Stimulated activated CD4-positive, alpha-beta T cell treated with anti-CD3 and anti-CD28 coated beads, Interleukin-4, amount 100 ng/mL, for 24 hours (primary cell): ENCODE measurements around the gene TSBP1.
"Not testable (repeated sequence)": the region's sequence is repeated elsewhere in the genome, so short reads cannot be mapped to it uniquely, and the experiment has no call there.

Source experiments
- DNase-seq: peaks from one replicate; pipeline ENCODE4 v3.0.0-alpha.2; 2020

TSBP1 gene

DNA sequence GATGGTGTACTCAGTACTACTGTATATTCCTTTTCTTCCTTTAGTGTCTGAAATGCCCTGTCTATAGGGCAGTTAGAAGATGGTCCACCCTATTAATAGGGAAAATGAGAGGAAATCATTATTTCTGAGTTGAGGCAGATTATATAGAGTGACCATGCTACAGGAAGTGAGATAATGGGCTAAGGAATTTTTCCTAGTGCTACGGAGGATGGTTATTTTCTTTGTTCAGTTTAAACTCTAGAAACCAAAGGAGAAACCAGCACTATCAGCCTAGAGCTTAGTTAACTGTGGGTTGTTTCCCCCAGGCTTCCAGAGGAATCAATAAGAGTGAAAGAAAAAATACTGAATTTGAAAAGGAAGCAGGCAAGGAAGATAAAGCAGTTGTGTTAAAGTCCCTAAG is 474 bp downstream of the TSBP1 start:
- DNase-seq, result no peak

DNA sequence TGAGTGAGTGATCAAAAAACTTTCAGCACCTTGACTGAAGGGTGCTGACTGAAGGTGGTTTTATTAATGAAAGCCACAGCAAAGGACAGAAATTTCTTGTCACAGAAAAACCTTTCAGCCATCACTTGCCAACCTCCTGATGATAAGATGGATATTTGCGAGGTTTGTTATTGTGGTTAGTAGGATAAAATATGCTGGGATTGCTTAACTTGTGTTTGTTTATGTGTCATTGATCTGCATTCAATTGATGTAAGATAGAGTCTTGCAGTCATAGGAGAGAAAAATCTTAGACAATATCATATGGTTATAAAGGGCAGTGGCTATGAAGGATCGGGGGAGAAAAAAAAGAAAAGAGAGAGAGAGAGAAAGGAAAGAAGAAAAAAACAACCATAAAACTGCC is 1.2 kb downstream of the TSBP1 start:
- no peak for DNase-seq

DNA sequence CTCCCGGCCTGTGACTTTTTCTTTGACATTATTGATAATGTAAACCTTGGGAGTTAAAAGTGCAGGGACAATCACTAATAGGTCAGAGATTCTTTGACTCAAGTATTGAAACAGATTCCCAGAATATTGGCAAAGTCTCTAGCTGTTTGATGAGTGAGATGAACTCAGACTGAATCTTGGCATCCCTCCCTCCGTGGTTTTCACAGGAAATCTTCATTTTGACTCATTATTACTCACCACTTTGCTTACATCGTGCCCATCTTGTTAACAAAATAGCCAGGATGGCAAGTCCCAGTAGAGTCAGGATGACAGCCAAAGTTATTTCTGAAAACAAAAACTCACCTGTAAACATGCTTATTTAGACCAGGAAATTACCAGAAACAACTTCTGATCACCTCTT is 2.0 kb downstream of the TSBP1 start:
- DNase-seq, result no peak

DNA sequence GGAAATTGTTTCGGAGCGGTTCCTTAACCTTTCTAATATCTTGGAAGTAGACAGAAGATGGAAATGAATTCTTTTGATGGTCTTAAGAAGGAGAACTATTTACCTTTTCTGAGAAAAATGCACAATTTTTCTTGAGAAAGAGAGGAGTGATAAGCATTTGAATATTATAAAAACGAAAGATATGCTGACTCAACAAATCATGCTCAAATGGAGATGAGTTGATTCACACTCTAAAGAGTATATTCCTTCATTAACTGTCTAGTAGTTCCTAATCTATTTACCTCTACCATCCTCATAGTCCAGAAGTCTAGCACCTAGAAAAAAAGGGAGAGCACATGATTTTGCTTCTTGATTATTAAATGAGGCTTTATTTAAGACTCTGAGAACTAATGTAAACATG is 4.1 kb downstream of the TSBP1 start:
- no peak for DNase-seq

DNA sequence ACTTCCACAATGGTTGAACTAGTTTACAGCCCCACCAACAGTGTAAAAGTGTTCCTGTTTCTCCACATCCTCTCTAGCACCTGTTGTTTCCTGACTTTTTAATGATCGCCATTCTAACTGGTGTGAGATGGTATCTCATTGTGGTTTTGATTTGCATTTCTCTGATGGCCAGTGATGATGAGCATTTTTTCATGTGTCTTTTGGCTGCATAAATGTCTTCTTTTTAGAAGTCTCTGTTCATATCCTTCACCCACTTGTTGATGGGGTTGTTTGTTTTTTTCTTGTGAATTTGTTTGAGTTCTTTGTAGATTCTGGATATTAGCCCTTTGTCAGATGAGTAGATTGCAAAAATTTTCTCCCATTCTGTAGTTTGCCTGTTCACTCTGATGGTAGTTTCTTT is 12.5 kb downstream of the TSBP1 start:
- not testable (repeated sequence) for DNase-seq

DNA sequence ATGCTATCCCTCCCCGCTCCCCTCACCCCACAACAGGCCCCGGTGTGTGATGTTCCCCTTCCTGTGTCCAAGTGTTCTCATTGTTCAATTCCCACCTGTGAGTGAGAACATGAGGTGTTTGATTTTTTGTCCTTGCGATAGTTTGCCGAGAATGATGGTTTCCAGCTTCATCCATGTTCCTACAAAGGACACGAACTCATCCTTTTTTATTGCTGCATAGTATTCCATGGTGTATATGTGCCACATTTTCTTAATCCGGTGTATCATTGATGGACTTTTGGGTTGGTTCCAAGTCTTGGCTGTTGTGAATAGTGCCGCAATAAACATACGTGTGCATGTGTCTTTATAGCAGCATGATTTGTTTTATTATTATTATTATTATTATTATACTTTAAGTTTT is 13.2 kb downstream of the TSBP1 start:
- not testable (repeated sequence) for DNase-seq

DNA sequence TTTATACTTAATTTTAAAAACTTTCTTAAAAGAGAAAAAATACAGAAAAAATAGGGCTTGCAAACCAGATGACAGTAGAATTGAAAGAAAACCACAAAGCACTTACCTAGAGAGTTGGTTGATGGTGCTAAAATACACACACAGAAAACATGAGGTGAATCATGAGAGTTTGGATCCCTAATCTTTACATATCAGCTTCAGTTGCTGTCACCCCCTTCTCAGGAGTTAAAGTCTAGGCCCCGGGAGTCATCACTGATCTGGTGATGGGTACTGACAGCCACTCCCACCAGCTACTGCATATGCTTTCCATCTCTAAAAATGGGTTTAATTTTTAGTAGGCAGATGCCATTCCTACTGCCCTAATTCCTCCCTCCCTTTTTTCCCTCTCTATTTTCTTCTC is 16.7 kb downstream of the TSBP1 start:
- DNase-seq, result no peak

DNA sequence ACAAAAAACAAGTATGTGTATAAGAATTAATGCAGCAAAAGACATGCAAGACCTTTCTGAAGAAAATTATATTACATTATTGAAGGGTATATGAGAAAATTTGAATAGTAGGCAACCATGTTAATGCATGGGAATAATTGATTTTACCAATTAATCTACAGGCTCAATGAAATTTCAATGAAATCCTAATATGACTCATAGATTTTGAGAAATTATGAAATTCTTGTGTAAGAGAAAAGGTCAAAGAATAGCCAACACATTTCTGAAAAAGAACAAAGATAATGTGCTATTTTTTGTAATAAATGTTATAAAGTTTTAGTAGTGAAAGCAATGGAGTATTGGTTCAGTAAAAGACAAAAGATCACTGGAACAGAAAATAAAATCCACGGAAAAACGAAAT is 18.4 kb downstream of the TSBP1 start:
- DNase-seq, result no peak

DNA sequence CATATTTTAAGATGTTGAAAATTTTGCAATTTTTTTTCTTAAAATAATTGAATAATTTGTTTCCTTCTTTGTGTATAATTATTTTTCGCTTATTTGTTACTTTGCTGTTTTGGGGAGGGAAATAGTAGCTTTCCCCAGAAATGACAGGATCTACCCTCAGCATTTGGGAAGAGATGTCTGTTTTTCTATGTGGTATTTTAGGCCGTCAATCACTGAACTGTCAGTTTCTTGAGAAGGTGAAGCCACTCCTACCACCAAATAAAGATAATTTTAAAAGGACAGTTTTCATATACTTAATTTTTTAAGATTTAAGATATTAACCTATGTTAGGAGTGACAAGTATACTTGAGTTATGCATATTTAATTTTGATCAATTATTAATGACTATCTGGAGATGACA is 31.5 kb downstream of the TSBP1 start:
- no peak for DNase-seq

DNA sequence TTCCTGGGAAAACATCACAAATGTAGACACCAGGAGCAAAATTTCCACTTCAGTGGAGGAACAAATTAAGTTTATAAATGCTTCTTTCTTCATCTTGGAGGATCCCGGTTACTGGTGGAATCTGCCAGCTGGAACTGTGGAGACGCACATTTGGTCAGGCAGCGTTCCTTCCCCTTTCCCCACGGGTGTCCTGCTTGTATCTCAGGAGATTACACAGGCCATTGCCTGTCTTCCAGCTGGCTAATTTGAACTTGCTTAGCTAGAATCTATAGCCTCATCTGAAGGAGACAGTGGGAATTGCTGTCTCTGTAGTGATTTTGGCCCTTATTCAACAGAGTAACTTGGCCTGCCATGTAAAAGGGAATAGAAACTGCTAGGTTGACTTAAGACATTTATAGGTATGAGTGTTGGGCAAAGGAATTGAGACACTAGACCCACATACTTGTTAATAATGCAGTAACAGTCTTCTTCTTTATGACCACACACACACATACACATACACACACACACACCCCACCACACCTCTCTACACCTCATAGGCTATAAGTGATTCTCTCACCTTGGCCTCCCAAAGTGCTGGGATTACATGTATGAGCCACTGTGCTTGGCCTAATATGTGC is 34.4 kb downstream of the TSBP1 start:
- DNase-seq, result no peak

DNA sequence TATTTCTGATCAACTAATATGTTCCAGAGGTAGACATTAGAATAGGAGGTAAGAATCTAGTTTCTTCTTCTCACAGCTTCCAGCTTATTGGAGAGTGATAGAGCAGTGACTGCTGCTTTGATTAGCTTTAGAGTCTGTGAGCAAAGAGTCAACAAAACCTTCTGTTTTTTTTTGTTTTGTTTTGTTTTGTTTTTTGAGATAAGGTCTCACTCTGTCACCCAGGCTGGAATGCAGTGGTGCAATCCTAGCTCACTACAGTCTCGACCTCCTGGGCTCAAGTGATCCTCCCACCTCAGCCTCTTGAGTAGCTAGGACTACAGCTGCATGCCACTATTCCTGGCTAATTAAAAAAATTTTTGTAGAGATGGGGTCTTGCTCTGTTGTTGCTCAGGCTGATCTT is 39.3 kb downstream of the TSBP1 start:
- no peak for DNase-seq

DNA sequence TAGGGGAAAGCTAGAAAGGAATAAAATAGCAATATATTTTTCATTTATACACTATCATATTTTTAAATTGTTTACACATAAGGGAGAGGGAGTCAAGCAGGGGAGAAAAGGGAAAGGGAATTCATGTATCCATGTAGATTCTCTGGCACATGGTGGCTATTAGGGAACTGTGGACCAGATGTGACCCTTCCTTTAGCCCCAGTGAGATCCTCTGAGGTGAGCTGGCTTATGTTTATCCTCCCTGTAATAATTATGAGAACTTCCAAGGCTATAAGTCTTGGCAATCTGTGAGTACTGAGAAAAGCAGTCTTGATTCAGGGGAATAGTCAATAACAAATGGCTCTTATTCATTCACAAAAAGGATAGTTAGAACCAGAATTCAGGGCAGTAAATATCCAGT is 42.6 kb downstream of the TSBP1 start:
- no peak for DNase-seq

DNA sequence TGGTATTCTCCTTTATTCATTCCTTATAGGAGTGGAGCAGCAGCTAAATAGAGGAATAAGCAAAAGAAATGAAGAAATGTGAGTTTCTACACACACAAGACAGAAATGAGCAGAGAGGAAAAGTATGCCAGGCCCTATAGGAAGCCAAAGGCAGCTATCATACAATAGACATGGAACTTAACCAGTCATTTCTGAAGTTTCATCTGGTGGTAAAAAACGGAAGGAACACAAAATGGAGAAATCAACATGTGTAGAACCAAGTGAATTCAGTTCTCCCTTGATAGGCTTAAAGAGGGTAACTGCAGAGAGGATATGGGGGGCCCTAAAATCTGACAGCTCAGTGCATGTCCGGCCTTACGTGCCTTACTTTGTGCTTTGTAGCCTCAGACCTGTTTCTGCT is 44.6 kb downstream of the TSBP1 start:
- no peak for DNase-seq

DNA sequence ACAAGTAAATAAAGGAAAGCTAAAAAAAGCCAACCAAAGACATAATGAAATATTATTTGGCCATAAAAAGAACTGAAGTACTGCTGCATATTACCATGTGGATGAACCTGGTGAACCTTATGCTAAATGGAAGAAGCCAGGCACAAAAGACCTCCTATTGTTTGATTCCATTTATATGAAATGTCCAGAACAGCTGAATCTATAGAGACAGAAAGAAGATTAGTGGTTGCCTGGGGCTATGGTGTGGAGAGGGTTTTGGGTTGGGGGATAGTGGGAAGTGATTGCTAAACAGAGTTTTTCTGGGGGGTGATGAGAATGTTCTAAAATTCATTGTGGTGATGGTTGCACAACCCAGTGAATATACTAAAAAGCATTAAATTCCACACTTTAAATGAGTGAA is 53.2 kb downstream of the TSBP1 start:
- DNase-seq, result no peak

DNA sequence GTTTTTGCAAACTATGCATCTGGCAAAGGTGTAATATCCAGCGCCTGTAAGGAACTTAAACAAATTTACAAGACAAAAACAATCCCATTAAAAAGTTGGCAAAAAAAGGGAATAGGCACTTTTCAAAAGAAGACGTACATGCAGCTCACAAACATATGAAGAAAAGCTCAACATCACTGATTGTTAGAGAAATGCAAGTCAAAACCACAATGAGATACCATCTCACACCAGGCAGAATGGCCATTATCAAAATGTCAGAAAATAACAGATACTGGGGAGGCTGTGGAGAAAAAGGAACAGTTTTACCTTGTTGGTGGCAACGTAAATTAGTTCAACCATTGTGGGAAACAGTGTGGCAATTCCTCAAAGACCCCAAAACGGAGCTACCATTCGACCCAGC is 54.2 kb downstream of the TSBP1 start:
- no peak for DNase-seq

DNA sequence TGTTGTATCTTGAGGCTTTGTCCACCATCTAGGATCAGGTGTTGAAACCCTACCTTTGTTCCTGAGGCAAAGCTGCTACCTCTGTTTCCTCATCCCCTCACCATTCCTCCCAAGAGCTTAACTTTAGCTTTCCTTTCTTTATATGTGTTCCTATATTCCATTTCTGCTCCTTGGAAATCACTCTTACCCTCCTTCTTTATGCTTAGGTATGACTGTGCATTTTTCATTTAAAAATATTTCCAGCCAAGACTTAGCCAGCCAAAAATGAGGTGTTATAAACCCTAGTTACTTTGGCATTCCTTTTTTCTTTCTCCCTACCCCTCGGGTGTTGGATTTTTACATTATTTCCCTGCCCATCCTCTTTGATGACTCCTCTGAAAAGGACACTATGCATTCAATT is 57.7 kb downstream of the TSBP1 start:
- DNase-seq, result no peak

DNA sequence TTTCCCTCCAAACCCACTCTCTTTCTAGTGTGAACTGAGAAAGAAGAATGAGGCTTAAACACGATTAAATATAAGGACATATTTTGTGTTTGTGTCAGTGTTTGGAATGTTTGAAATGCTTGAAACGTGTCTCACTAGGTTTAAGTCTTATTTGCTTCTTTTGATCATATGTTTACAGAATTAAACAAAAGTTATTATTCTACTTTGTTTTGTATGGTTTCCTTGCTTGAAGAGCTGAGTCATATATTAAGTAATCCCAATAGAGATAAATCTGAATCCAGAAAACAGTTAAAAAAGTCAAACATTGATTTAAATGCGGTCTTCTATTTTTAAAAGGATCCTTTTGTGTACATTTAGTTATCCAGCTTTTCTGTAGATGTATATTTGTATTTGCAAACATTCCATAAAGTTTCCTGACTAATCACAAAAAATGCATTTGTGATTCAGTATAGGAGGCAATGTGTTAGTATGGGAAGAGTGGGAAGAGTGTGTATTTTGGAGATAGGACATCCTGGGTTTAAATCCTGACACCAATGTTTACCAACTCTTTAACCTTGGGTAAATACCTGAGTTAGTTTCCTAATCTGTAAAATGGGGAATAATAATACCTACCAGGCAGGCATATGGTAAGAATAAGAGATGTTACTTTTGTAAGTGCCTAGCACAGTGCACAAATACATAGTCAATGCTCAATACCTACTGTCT is 72.9 kb downstream of the TSBP1 start:
- DNase-seq, result no peak

DNA sequence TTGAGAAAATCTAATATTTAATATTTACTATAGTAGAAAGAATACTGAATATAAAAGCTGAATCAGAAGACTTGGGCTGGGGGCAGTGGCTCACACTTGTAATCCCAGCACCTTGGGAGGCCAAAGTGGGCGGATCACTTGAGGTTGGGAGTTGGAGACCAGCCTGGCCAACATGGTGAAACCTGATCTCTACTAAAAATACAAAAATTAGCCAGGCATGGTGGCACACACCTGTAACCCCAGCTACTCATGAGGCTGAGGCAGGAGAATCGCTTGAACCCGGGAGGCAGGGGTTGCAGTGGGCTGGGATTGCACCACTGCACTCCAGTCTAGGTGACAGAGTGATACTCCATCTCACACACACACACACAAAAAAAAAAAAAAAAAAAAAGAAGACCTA is 76.7 kb downstream of the TSBP1 start:
- DNase-seq, result not testable (repeated sequence)

DNA sequence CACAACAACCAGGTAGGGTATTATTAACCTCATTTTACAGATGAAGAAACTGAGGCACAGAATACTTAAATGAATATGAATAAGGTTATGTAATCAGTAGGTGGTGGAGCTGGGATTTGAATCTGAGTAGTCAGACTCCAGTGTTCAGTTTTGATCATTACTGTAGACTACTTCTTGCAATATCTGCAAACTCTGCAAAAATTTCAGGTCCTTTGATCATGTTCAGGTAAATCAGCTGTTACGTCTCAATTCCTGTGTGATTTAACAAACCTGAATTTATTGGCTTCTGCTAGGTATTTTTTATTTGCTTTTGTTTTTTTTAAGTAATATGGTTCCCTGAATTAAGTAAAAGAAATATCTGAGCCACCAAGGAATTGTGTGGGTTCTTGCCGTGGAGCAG is 77.1 kb downstream of the TSBP1 start:
- no peak for DNase-seq

DNA sequence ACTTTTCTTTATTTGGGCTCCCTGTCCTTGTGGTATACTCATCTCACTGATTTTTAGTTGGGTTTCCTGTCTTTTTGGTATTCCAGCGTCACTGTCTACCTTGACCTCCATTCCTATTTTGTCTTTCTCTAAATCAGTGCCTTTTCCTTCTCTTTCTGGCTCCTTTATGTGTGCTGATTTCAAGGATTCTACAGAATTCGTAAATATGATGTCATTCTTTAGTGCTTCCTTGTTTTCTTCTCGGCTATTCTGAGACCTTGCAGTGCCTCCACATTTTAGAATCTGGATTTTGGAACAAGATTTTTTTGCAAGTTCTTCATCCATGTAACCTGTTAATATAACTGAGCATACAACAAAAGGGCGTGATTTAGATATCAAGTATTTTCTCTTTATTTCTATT is 78.0 kb downstream of the TSBP1 start:
- DNase-seq, result no peak

DNA sequence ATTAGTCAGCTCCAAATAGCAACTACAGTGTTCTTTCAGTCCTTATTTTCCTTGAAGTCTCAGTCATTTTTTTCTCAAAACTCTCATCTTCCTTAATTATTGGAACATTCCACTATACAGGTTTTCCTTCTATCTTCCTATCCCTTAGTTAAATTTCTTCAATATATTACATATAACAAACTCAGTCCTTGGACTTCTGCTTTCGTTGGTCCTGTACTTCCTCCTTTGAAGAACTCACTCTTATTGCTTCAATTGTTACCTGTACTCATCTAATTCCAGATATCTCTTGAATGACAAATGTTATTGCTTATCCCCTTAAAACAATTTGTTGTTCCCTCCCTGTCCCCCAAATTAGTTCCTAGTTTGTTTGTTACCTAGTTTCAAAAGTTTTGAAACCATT is 80.2 kb downstream of the TSBP1 start:
- DNase-seq, result no peak

DNA sequence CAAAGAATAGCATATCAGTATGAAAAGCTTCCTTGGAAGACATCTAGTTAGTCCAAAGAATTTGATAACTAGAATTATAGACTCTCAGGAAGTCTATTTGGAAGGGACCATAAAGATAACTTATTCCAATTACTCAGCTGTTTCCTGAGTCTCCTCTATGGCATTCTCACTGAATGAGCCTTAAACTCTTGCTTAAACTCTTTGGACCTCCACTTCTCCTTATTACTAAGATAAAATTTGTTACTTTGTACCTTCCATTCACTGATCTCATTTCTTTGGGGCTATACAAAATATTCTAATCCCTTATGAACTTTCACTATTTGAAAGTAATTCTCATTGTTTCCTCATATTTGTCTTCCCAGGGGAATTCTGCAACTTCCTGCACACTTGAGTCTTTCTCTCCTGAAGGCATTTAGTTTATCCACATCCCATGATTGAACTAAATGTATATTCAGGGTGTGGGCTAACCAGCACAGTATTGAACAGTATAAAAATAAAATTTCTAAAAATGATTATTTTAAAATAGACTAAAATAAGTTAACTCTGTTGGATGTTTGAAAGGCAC is 80.7 kb downstream of the TSBP1 start:
- no peak for DNase-seq

DNA sequence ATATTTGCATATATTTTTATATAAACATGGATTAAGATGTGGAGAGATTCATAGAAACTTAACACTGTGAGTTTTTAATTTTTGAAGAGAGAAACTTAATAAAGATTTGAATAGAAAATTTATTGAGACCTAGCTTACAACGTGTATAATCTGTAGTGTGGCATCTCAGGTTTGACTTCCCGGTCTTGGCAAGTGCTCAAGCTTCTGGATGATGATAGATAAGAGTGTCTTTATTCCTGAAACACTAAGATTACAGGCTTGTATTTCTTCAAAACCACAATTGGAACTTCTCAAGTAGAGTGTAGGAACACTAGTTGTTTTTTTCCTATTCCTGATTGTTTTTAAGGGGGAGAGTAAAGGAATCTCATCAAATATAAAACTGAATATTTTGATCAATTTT is 83.3 kb downstream of the TSBP1 start:
- DNase-seq, result no peak

DNA sequence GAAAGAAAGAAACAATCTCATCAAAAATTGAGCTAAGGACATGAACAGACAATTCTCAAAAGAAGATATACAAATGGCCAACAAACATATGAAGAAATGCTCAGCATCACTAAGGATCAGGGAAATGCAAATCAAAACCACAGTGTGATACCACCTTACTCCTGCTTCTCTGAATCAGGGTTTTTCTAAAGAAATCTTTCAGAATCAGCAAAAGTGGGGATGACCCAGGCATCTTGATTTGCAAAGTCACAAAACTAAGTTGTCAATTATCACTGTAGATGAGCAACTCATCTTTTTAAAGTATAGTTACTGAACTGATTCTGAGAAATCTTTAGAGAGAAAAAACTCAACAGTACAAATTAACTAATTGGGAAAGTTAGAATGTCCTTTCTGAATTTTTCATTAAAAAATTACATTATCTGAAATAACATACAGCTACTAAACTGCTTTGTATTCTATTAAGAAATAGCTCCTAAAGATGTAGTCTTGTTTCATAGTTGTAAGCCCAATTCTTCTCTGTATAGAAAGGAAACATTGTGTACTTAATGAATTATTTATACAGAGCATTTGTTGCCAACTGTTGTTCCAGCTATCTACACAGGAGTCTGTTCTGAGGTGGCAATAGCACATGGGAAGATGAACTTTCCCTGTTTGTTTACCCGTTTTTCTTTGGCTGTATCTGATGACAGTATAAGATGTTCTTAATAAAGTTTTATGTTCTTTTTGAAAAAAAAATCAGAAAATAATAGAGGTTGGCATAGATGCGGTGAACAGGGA is 97.7 kb downstream of the TSBP1 start:
- DNase-seq, result not testable (repeated sequence)
